ENCODE measurements around the gene USP24.

USP24 gene

DNA sequence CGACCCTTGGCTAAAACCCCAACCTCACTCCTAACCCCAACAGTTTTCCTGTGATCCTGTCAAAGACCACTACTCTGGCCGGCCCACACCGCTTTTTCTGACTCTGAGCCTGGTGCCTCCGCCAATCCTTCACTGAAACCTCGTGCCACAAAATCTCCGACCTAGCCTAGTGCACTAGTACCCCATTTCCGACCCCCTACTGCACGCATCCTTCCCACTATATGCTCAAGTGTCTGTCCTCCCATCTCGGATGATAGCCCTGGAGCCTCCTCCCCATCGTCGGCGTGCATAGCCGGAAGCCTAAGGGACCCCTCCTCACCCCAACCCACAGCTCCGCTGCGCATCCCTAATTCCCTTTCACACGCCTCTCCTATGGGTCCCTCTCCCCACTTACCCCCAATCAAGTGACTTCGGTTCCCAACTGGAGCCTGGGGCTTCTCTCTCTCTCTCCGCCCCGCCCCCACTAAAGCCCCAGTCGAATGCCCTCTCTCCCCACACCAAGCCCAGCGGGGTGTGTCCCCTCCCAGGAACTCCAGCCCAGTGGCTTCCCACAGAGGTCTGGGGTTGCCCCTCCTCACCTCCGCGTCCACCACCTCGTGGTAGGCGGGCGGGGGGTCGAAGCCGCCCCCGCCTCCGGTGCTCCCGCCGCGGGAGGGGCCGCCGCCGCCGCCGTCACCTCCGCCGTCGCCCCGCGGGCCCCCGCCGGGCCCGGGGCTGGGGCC, 791 bp downstream of the USP24 start:
- DNase-seq (ENCODE audit: insufficient read length, low spot score) (peak; percentile 19), FAIRE-seq (peak; percentile 52)

DNA sequence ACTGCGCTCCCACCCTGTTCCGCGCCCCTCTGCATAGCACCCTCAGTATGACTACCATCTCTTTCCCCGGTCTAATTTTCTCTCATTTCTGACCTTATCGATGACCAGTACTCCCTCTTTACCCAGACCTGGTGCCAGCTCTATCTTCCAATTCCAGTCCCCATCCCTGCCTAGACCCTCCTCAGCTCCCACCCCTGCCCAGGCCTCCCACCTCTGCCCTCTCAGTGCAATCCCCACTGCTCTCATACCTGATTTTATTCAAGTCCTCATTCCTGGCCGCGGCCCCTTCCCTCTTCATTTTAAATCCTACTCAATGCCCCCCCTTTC, 1.3 kb downstream of the USP24 start:
- FAIRE-seq (no peak), DNase-seq (ENCODE audit: insufficient read length, low spot score) (no peak)
- no peak for TF ChIP-seq SPI1 (IDR thresholded peaks at IDR 0.05; ENCODE audit: low read depth, low read length)
- TF ChIP-seq TAF1 (IDR thresholded peaks at IDR 0.05; ENCODE audit: low read depth, low read length), result no peak

More for the DNA sequence above, 791 bp downstream of the USP24 start:
- TF ChIP-seq PAX5 (IDR thresholded peaks at IDR 0.05; ENCODE audit: insufficient read depth, low read length, severe bottlenecking) (peak; percentile 45), POU2F2 (IDR thresholded peaks at IDR 0.05; ENCODE audit: low read depth, low read length) (no peak)

DNA sequence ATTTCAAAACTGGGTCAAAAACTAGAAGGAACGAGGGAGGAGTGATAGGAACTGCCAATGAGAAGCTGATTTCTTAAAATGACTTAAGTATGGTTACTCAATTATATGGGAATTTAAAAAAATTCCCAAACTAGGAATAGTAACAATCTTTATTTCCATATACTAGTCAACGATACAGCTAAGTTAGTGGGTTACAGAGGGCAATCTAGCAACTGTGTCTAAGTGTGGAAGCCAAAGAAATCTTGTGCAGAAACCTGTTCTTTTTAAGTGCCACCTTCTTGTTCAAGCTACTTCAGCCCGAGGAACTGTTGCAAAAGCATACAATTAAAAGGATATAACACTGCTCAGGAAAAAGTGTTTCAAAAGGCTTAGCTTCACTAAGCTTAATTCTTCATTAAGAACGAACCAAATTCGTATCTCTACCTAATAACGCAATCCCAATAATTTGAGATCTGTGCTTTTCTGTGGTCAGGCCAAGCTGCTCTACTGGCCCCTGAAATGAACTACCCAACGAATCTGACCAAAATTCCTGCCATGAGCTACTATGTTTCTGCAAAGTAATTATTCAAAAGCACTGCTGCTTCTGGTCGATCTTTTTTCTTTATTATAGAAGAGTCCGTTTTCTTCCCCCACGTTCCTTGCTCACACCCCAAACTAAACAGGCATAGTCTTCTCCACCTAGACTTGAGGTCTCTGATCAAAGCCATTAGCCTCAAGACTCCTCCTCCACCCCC, 1.8 kb downstream of the USP24 start:
- TF ChIP-seq TAF1 (IDR thresholded peaks at IDR 0.05; ENCODE audit: low read depth, low read length) (no peak), POLR2A (IDR thresholded peaks at IDR 0.05; ENCODE audit: low read depth, low read length) (no peak), POU2F2 (IDR thresholded peaks at IDR 0.05; ENCODE audit: low read depth, low read length) (no peak), POLR2AphosphoS5 (IDR thresholded peaks at IDR 0.05; ENCODE audit: low read depth, low read length) (no peak), PAX5 (IDR thresholded peaks at IDR 0.05; ENCODE audit: insufficient read depth, low read length, severe bottlenecking) (no peak), SPI1 (IDR thresholded peaks at IDR 0.05; ENCODE audit: low read depth, low read length) (no peak)
- DNase-seq (ENCODE audit: insufficient read length, low spot score), result no peak
- no peak for FAIRE-seq

DNA sequence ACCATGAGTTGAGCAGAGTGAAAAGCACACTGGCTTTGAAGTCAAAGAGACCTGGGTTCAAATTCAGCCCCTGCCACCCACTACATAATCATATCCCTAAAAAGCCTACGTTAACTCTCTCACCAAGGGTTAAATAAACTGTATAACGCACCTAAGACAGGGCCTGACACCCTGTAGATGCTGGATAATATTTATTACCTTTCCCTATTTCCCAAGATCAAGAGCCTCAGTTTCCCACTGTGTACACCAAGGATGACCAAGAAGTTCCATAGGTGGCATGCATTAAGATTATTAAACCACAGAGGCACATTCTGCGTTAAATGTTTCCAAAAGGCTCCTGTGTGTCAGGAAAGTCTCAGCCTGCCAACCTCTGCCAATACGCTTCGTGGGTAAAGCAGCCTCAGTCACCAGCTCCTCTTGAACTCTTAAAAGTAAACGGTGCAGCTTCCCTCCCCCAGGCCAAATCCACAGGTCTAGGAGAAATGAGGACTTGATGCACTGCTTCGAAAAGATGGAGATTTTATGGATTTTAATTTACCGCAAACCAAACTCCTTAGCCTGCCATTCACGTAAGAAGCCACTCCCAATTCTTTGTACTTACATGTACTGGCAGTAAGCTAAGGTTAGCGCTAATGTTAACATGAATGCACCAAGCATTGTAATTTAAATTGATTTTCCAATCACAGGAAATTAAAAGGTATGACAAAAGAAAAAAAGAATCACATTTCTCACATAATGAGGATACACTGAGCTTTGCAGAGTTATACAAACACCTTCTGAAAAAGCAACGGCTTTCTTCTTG, 2.6 kb downstream of the USP24 start:
- DNase-seq (ENCODE audit: insufficient read length, low spot score), result no peak
- TF ChIP-seq POLR2AphosphoS5 (IDR thresholded peaks at IDR 0.05; ENCODE audit: low read depth, low read length) (no peak), POLR2A (IDR thresholded peaks at IDR 0.05; ENCODE audit: low read depth, low read length) (no peak), POU2F2 (IDR thresholded peaks at IDR 0.05; ENCODE audit: low read depth, low read length) (no peak), PAX5 (IDR thresholded peaks at IDR 0.05; ENCODE audit: insufficient read depth, low read length, severe bottlenecking) (no peak), TAF1 (IDR thresholded peaks at IDR 0.05; ENCODE audit: low read depth, low read length) (no peak), SPI1 (IDR thresholded peaks at IDR 0.05; ENCODE audit: low read depth, low read length) (no peak)
- no peak for FAIRE-seq

DNA sequence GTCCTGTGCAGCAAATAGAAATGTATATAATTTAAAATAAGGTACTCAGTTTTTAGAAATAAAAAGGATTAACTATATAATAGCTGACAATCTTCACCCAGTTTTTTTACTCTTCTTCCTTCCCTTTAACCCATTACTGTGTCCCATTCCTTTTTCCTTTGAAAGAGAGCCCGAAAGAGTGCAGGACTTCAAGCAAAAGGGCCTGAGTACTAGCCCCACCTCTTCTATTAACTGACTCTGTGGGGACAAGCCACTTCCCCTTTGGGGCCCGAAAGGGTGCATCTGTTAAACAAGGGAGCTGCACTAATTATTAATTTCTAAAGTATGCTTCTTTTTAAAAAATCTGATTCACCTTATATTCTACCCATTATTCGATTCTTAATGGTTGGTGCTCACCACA, 3.3 kb downstream of the USP24 start:
- DNase-seq (ENCODE audit: insufficient read length, low spot score), result no peak
- TF ChIP-seq POLR2AphosphoS5 (IDR thresholded peaks at IDR 0.05; ENCODE audit: low read depth, low read length) (no peak), TAF1 (IDR thresholded peaks at IDR 0.05; ENCODE audit: low read depth, low read length) (no peak), PAX5 (IDR thresholded peaks at IDR 0.05; ENCODE audit: insufficient read depth, low read length, severe bottlenecking) (no peak), SPI1 (IDR thresholded peaks at IDR 0.05; ENCODE audit: low read depth, low read length) (peak; percentile 91), POU2F2 (IDR thresholded peaks at IDR 0.05; ENCODE audit: low read depth, low read length) (no peak), POLR2A (IDR thresholded peaks at IDR 0.05; ENCODE audit: low read depth, low read length) (no peak)
- FAIRE-seq, result no peak

DNA sequence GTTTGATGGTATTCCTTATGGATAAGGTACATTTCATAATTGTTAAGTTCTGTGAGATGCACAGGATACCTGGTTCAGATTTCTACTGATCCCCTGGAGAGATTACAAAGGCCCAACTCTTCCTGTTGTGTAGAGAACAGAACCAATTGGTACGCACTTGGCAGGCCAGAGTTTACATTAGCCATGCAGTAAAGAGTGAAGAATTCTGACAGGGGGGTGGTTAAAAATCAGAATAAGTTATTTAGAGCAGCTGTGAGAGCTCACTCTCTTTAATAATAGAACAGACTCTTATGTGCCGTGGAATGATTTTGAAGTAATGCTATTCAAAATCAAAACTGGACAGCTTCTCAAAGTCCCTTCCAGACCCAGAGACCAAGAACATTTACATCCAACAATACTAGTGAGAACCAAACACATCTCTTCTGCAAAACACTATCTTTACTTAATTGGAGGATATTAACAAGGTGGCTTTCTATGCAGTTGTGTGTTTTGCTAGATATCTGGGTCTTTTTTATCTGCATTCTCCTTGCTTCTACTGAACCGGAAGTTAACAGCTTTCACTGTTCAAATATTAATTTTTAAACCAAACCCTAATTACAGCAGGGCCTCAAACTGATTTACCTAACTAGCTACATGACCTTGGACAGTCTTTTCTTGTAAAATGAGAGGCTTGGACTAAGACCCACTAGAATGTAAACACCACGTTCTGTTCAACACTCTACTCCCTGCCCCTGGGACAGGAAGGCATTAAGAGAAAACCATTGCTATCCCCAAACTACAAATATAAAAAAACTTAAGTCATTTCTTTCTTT, 4.0 kb downstream of the USP24 start:
- no peak for FAIRE-seq
- DNase-seq (ENCODE audit: insufficient read length, low spot score), result no peak
- TF ChIP-seq POLR2AphosphoS5 (IDR thresholded peaks at IDR 0.05; ENCODE audit: low read depth, low read length) (no peak), SPI1 (IDR thresholded peaks at IDR 0.05; ENCODE audit: low read depth, low read length) (no peak), POLR2A (IDR thresholded peaks at IDR 0.05; ENCODE audit: low read depth, low read length) (no peak), PAX5 (IDR thresholded peaks at IDR 0.05; ENCODE audit: insufficient read depth, low read length, severe bottlenecking) (no peak), POU2F2 (IDR thresholded peaks at IDR 0.05; ENCODE audit: low read depth, low read length) (no peak), TAF1 (IDR thresholded peaks at IDR 0.05; ENCODE audit: low read depth, low read length) (no peak)

DNA sequence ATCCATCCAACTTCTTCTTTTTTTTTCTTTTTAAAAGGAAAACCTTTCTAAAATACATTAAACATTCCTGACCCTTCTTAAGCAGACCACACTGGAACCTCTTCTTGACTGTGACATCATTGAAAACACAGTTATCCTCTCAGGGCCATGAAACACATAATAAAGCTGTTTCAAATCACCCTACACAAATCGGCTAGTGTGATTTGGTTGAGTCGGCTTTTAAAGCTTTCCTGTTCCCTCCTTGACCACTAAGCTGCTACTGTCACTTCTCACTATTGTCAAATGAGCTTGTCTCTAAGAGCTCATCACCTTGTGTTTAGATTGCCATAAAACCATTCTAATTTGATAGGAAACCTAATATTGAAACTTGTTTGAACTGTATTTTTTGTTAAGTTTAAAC, 5.9 kb downstream of the USP24 start:
- no peak for TF ChIP-seq TAF1 (IDR thresholded peaks at IDR 0.05; ENCODE audit: low read depth, low read length)
- TF ChIP-seq POLR2AphosphoS5 (IDR thresholded peaks at IDR 0.05; ENCODE audit: low read depth, low read length), result no peak
- no peak for TF ChIP-seq SPI1 (IDR thresholded peaks at IDR 0.05; ENCODE audit: low read depth, low read length)
- DNase-seq (ENCODE audit: insufficient read length, low spot score) (no peak), FAIRE-seq (peak; percentile 23)

DNA sequence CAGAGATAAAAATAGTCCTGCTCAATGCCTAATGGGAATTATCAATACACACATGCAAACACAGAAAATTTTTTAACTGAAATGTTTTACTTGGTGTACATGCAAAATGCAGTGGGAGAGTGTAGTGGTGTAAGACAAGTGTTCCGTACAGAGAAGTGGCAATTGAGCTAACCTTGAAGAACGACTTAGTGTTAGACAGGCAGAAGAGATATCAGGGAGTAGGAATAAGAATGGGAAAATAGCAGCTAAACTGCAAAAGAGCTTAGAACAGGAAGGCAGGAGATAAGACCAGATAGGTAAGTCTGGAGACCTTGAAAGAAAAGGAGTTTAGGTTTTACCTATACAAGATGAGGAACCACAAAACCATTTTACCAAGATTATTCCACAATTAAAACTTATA, 9.0 kb downstream of the USP24 start:
- no peak for TF ChIP-seq POU2F2 (IDR thresholded peaks at IDR 0.05; ENCODE audit: low read depth, low read length)
- TF ChIP-seq POLR2A (IDR thresholded peaks at IDR 0.05; ENCODE audit: low read depth, low read length), result no peak
- TF ChIP-seq SPI1 (IDR thresholded peaks at IDR 0.05; ENCODE audit: low read depth, low read length), result no peak
- no peak for TF ChIP-seq PAX5 (IDR thresholded peaks at IDR 0.05; ENCODE audit: insufficient read depth, low read length, severe bottlenecking)
- TF ChIP-seq POLR2AphosphoS5 (IDR thresholded peaks at IDR 0.05; ENCODE audit: low read depth, low read length), result no peak
- FAIRE-seq, result no peak
- DNase-seq (ENCODE audit: insufficient read length, low spot score), result no peak

DNA sequence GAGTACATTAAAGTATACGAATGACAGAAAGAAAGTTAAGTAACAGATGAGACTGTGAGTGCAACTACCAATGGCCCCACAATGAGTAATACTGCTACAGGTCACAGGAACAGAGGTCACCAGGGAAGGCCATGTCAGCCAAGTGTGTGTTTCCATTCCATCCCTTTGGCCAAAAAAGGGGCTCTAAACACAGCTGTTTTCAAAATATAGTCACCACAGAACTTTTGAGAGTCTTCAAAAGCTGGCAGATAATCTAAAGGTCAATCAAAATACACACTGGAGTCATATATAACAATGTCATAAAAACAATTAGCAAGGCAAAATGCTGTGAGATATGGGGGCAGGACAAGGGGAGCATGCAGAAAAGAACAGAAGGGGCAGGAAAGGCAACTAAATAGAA, 10.2 kb downstream of the USP24 start:
- TF ChIP-seq PAX5 (IDR thresholded peaks at IDR 0.05; ENCODE audit: insufficient read depth, low read length, severe bottlenecking) (no peak), TAF1 (IDR thresholded peaks at IDR 0.05; ENCODE audit: low read depth, low read length) (no peak), POLR2A (IDR thresholded peaks at IDR 0.05; ENCODE audit: low read depth, low read length) (no peak), SPI1 (IDR thresholded peaks at IDR 0.05; ENCODE audit: low read depth, low read length) (no peak), POLR2AphosphoS5 (IDR thresholded peaks at IDR 0.05; ENCODE audit: low read depth, low read length) (no peak)

More for the DNA sequence above, 10.2 kb downstream of the USP24 start:
- DNase-seq (ENCODE audit: insufficient read length, low spot score) (no peak), FAIRE-seq (peak; percentile 62)
